ENCODE measurements around the gene SLX4IP.

The SLX4IP gene

GRCh38 chr20:10508468-10509251 lies 73.6 kb downstream of the SLX4IP start:
- H3K9me3 Mint-ChIP-seq: no peaks in the 10 kb centered on the region
- no peaks in the 10 kb centered on the region for H3K27me3 Mint-ChIP-seq
- no peak for ATAC-seq
- H3K4me3 Mint-ChIP-seq: no peak overlapping the region
- no peak overlapping the region for H3K27ac Mint-ChIP-seq
- no peaks in the 10 kb centered on the region for H3K36me3 Mint-ChIP-seq
- H3K4me1 Mint-ChIP-seq: peaks cover 14% of the 10 kb centered on the region

GRCh38 chr20:10509376-10509775 lies 74.3 kb downstream of the SLX4IP start:
- no peak for ATAC-seq
- H3K27ac Mint-ChIP-seq: no peak overlapping the region
- no peak overlapping the region for H3K4me3 Mint-ChIP-seq

GRCh38 chr20:10510216-10510615 lies 75.1 kb downstream of the SLX4IP start:
- H3K9me3 Mint-ChIP-seq: no peaks in the 10 kb centered on the region
- ATAC-seq: no peak
- no peak overlapping the region for H3K27ac Mint-ChIP-seq
- H3K27me3 Mint-ChIP-seq: no peaks in the 10 kb centered on the region
- no peak overlapping the region for H3K4me3 Mint-ChIP-seq
- peaks cover 7% of the 10 kb centered on the region for H3K36me3 Mint-ChIP-seq
- H3K4me1 Mint-ChIP-seq: peaks cover 22% of the 10 kb centered on the region

More at GRCh38 chr20:10509376-10509775, 74.3 kb downstream of the SLX4IP start:
- no peaks in the 10 kb centered on the region for H3K9me3 Mint-ChIP-seq
- peaks cover 1% of the 10 kb centered on the region for H3K36me3 Mint-ChIP-seq
- H3K27me3 Mint-ChIP-seq: no peaks in the 10 kb centered on the region
- peaks cover 17% of the 10 kb centered on the region for H3K4me1 Mint-ChIP-seq

- no peak for ATAC-seq
- H3K9me3 Mint-ChIP-seq: no peaks in the 10 kb centered on the region
Measured at GRCh38 chr20:10511170-10511508, 76.0 kb downstream of the SLX4IP start.

GRCh38 chr20:10511509-10512251 lies 76.6 kb downstream of the SLX4IP start:
- peak; percentile 86 for ATAC-seq
- peak overlapping the region; percentile 43 for H3K27ac Mint-ChIP-seq
- H3K4me1 Mint-ChIP-seq: peaks cover 22% of the 10 kb centered on the region
- no peak overlapping the region for H3K4me3 Mint-ChIP-seq
- no peaks in the 10 kb centered on the region for H3K27me3 Mint-ChIP-seq
- H3K36me3 Mint-ChIP-seq: peaks cover 7% of the 10 kb centered on the region
- H3K9me3 Mint-ChIP-seq: no peaks in the 10 kb centered on the region

More at GRCh38 chr20:10511170-10511508, 76.0 kb downstream of the SLX4IP start:
- Mint-ChIP-seq H3K27ac (peak overlapping the region; percentile 43), H3K4me3 (no peak overlapping the region), H3K27me3 (no peaks in the 10 kb centered on the region), H3K36me3 (peaks cover 7% of the 10 kb centered on the region), H3K4me1 (peaks cover 22% of the 10 kb centered on the region)

GRCh38 chr20:10513061-10513460 lies 78.0 kb downstream of the SLX4IP start:
- H3K4me1 Mint-ChIP-seq: peaks cover 17% of the 10 kb centered on the region
- H3K36me3 Mint-ChIP-seq: peaks cover 7% of the 10 kb centered on the region
- no peak for ATAC-seq
- H3K4me3 Mint-ChIP-seq: no peak overlapping the region
- H3K9me3 Mint-ChIP-seq: no peaks in the 10 kb centered on the region
- no peaks in the 10 kb centered on the region for H3K27me3 Mint-ChIP-seq
- H3K27ac Mint-ChIP-seq: no peak overlapping the region

- Mint-ChIP-seq H3K9me3 (peaks cover 3% of the 10 kb centered on the region), H3K4me3 (no peak overlapping the region), H3K4me1 (peaks cover 25% of the 10 kb centered on the region), H3K27me3 (no peaks in the 10 kb centered on the region), H3K36me3 (peaks cover 13% of the 10 kb centered on the region), H3K27ac (no peak overlapping the region)
- ATAC-seq: no peak
Measured at GRCh38 chr20:10513931-10514575, 78.9 kb downstream of the SLX4IP start.

GRCh38 chr20:10516529-10516928 lies 81.4 kb downstream of the SLX4IP start:
- no peak overlapping the region for H3K4me3 Mint-ChIP-seq
- H3K36me3 Mint-ChIP-seq: peaks cover 30% of the 10 kb centered on the region
- no peak overlapping the region for H3K27ac Mint-ChIP-seq
- ATAC-seq: no peak
- peaks cover 39% of the 10 kb centered on the region for H3K4me1 Mint-ChIP-seq
- peaks cover 3% of the 10 kb centered on the region for H3K9me3 Mint-ChIP-seq
- H3K27me3 Mint-ChIP-seq: no peaks in the 10 kb centered on the region

GRCh38 chr20:10519361-10520046 lies 84.4 kb downstream of the SLX4IP start:
- Mint-ChIP-seq H3K9me3 (peaks cover 3% of the 10 kb centered on the region), H3K4me3 (no peak overlapping the region), H3K4me1 (peaks cover 31% of the 10 kb centered on the region), H3K27me3 (no peaks in the 10 kb centered on the region), H3K36me3 (peaks cover 42% of the 10 kb centered on the region), H3K27ac (no peak overlapping the region)
- no peak for ATAC-seq

GRCh38 chr20:10520528-10520927 lies 85.4 kb downstream of the SLX4IP start:
- Mint-ChIP-seq H3K4me1 (peaks cover 28% of the 10 kb centered on the region), H3K36me3 (peaks cover 40% of the 10 kb centered on the region), H3K27ac (no peak overlapping the region), H3K4me3 (no peak overlapping the region), H3K9me3 (peaks cover 3% of the 10 kb centered on the region), H3K27me3 (no peaks in the 10 kb centered on the region)
- ATAC-seq: no peak

- H3K27ac Mint-ChIP-seq: no peak overlapping the region
- peaks cover 28% of the 10 kb centered on the region for H3K4me1 Mint-ChIP-seq
- peaks cover 3% of the 10 kb centered on the region for H3K9me3 Mint-ChIP-seq
- H3K36me3 Mint-ChIP-seq: peaks cover 48% of the 10 kb centered on the region
- H3K4me3 Mint-ChIP-seq: no peak overlapping the region
- no peak for ATAC-seq
- H3K27me3 Mint-ChIP-seq: no peaks in the 10 kb centered on the region
Measured at GRCh38 chr20:10521068-10521831, 86.1 kb downstream of the SLX4IP start.

GRCh38 chr20:10521836-10522235 lies 86.7 kb downstream of the SLX4IP start:
- H3K4me3 Mint-ChIP-seq: no peak overlapping the region
- peaks cover 28% of the 10 kb centered on the region for H3K4me1 Mint-ChIP-seq
- peaks cover 48% of the 10 kb centered on the region for H3K36me3 Mint-ChIP-seq
- peaks cover 3% of the 10 kb centered on the region for H3K9me3 Mint-ChIP-seq
- H3K27me3 Mint-ChIP-seq: no peaks in the 10 kb centered on the region
- no peak for ATAC-seq
- H3K27ac Mint-ChIP-seq: no peak overlapping the region

GRCh38 chr20:10522328-10522727 lies 87.2 kb downstream of the SLX4IP start:
- Mint-ChIP-seq H3K36me3 (peaks cover 48% of the 10 kb centered on the region), H3K9me3 (peaks cover 3% of the 10 kb centered on the region), H3K4me1 (peaks cover 28% of the 10 kb centered on the region), H3K27ac (peak overlapping the region; percentile 9), H3K4me3 (no peak overlapping the region), H3K27me3 (no peaks in the 10 kb centered on the region)
- no peak for ATAC-seq

- ATAC-seq: no peak
- Mint-ChIP-seq H3K9me3 (peaks cover 1% of the 10 kb centered on the region), H3K36me3 (peaks cover 44% of the 10 kb centered on the region), H3K4me1 (peaks cover 25% of the 10 kb centered on the region), H3K27me3 (no peaks in the 10 kb centered on the region), H3K27ac (no peak overlapping the region), H3K4me3 (no peak overlapping the region)
Measured at GRCh38 chr20:10523443-10523842, 88.3 kb downstream of the SLX4IP start.

Measured in stimulated activated memory B cell treated with anti-CD40 and anti-IgM and Interleukin-4, amounts not matched to agents 10 μg/mL and 1 μg/mL and 100 μg/mL, for 72 hours (primary cell).